ENCODE data around the gene OCEL1.

OCEL1 gene

GRCh38 chr19:17240826-17241399, 14.9 kb downstream of the OCEL1 start:
- DNase-seq = no peak

- DNase-seq = no peak
Observed at GRCh38 chr19:17242431-17243208, 16.6 kb downstream of the OCEL1 start.

- no peak for DNase-seq
Observed at GRCh38 chr19:17243211-17243829, 17.3 kb downstream of the OCEL1 start.

GRCh38 chr19:17243830-17244617, 18.0 kb downstream of the OCEL1 start:
- no peak for DNase-seq

GRCh38 chr19:17244618-17245534, 18.9 kb downstream of the OCEL1 start:
- no peak for DNase-seq

GRCh38 chr19:17245535-17245984, 19.5 kb downstream of the OCEL1 start, which contains the start of gene NR2F6:
TSS of gene NR2F6 (minus strand) at chr19:17245919. CDS start at chr19:17245220, 699 bp downstream.
- no peak for DNase-seq

- DNase-seq = peak in 1 of 2 experiments; percentile 37
Observed at GRCh38 chr19:17246681-17247425, 20.8 kb downstream of the OCEL1 start.

- no peak for DNase-seq
Observed at GRCh38 chr19:17248011-17248776, 22.2 kb downstream of the OCEL1 start.

GRCh38 chr19:17249887-17250548, 24.0 kb downstream of the OCEL1 start:
- DNase-seq = no peak

GRCh38 chr19:17254636-17255035, 28.6 kb downstream of the OCEL1 start:
- no peak for DNase-seq

GRCh38 chr19:17255150-17255621, 29.2 kb downstream of the OCEL1 start:
- no peak for DNase-seq

- DNase-seq = no peak
Observed at GRCh38 chr19:17256130-17256529, 30.1 kb downstream of the OCEL1 start.

GRCh38 chr19:17259118-17259780, 33.2 kb downstream of the OCEL1 start:
- DNase-seq = no peak

GRCh38 chr19:17259934-17260333, 33.9 kb downstream of the OCEL1 start:
- no peak for DNase-seq

GRCh38 chr19:17260842-17261325, 34.9 kb downstream of the OCEL1 start:
- DNase-seq = peak; percentile 65 to 74

GRCh38 chr19:17262557-17262956, 36.5 kb downstream of the OCEL1 start:
- DNase-seq = no peak

GRCh38 chr19:17263712-17264640, 38.0 kb downstream of the OCEL1 start:
- no peak for DNase-seq

GRCh38 chr19:17264641-17264979, 38.6 kb downstream of the OCEL1 start, which contains the start of gene USHBP1:
TSS of gene USHBP1 (minus strand) at chr19:17264745. CDS start at chr19:17264299, 446 bp downstream.
- DNase-seq = no peak
